Right lobe of liver (tissue), 6 donors: ENCODE measurements around the gene EEF1AKMT1. TPM values are rescaled to one million over a fixed set of nuclear protein-coding genes. Genes with fewer than 3 reads are reported as not detected.

ENCODE experiments used
- ATAC-seq, 4 donors: fragments of 200-7000 bp; cut with Tn5 transposase; one replicate each; pipeline ENCODE4 v1.9.1; 2020; ENCODE audit warnings: mild to moderate bottlenecking in 4 of 4, moderate library complexity in 4 of 4
- DNase-seq, 3 donors: peaks; one replicate each; pipeline ENCODE4 v3.0.0-alpha.2; 2020
- H3K27ac ChIP-seq, 3 donors: fragments of 200-600 bp; one replicate each; pipeline ENCODE4 v1.8.0; 2022
- H3K27me3 ChIP-seq, 2 donors: fragments of 200-600 bp; one replicate each; pipeline ENCODE4 v1.8.0; 2022
- H3K36me3 ChIP-seq, 4 donors: fragments of 200-600 bp; sonication (generic) in 1 of 4; one replicate each; pipeline versions ENCODE4 v1.5.1 to v1.8.0; 2017 to 2022; ENCODE audit warnings: control low read depth in 1 of 4
- H3K4me1 ChIP-seq, 4 donors: fragments of 200-600 bp; sonication (generic) in 1 of 4; one replicate each; pipeline versions ENCODE4 v1.5.1 to v1.8.0; 2017 to 2022; ENCODE audit warnings: control low read depth in 1 of 4
- H3K4me3 ChIP-seq, 3 donors: fragments of 200-600 bp; one replicate each; pipeline ENCODE4 v1.8.0; 2022
- H3K9me3 ChIP-seq, 4 donors: fragments of 200-600 bp; sonication (generic) in 1 of 4; one replicate each; pipeline versions ENCODE4 v1.5.1 to v1.8.0; 2017 to 2022; ENCODE audit warnings: control low read depth in 1 of 4
- CTCF ChIP-seq, 4 donors: fragments of 200-600 bp in 3 of 4; fragments of 450-650 bp in 1 of 4; IDR thresholded peaks; one replicate each; pipeline versions ENCODE4 v1.5.1 to v1.8.0; 2016 to 2022; ENCODE audit warnings: antibody characterized with exemption in 4 of 4, mild to moderate bottlenecking in 2 of 4
- POLR2A ChIP-seq: fragments of 450-650 bp; IDR thresholded peaks from one replicate; pipeline ENCODE4 v1.6.1; 2017; ENCODE audit warnings: antibody characterized with exemption, mild to moderate bottlenecking
- WGBS: methylation state at CpG from one replicate; pipeline ENCODE4 v1.1.6; 2018; ENCODE audit warnings: low coverage, low lambda C conversion rate; ENCODE audit not compliant: insufficient coverage; ENCODE audit errors: missing lambda C conversion rate; 5-methylcytosine and 5-hydroxymethylcytosine counted together
- intact Hi-C, 2 donors: fragments of 100-400 bp; cut with DNase I; formaldehyde crosslinking; loops; one replicate each; pipeline versions ENCODE4 v1.11.2 to v1.14.1; 2022
- total RNA-seq, 6 experiments: library from RNA; depleted of rRNA in 2 of 6; stranded (reverse); fragments of >200 nt in 2 of 6; fragmentation: NEBNext Ultra II Directional in 3 of 6; extraction: Animal tissue kit (Norgen Biotek cat#: 25700) in 3 of 6; gene quantifications; one replicate each; pipeline versions ENCODE4 v1.1.0 to v1.2.4, GENCODE V29; 2016 to 2023
- donor health status: DM: no; HTN: yes; CAD: no.
- donor health status: DM: no; HTN: no; CAD: no.
- donor health status: DM: no; HTN: no; CAD: no.
- donor health status: DM: no; HTN: yes; CAD: no.
- donor health status: DM: no; HTN: yes; CAD: no.

Gene EEF1AKMT1
- total RNA-seq, 6 experiments from 2014 or later, result 5.5 to 10.3 (median 6.3) TPM

GRCh38 chr13:20713014-20713376 is 60.8 kb downstream of the EEF1AKMT1 start:
- TF ChIP-seq POLR2A (no peak), CTCF (IDR thresholded peaks at IDR 0.05) (no peak)
- no peaks in the 10 kb centered on the region for H3K27me3 ChIP-seq
- no peaks in the 10 kb centered on the region for H3K9me3 ChIP-seq
- H3K36me3 ChIP-seq, result no peaks in the 10 kb centered on the region
- H3K4me1 ChIP-seq, result peaks cover 0 to 19% (median 0%) of the 10 kb centered on the region in 4 donors
- H3K27ac ChIP-seq, result no peak overlapping the region
- intact Hi-C loops, result loop anchor here (10.0 kb wide), 3 partner anchors 102 to 212 kb away; no protein-coding TSS in a partner anchor
- no peak overlapping the region for H3K4me3 ChIP-seq
- 37% methylated on average over 11 of the region's 11 CpGs for WGBS
- DNase-seq (no peak), ATAC-seq (no peak)

GRCh38 chr13:20711301-20712044 is 62.3 kb downstream of the EEF1AKMT1 start:
- Histone ChIP-seq H3K4me3 (no peak overlapping the region), H3K9me3 (no peaks in the 10 kb centered on the region), H3K27ac (no peak overlapping the region), H3K4me1 (peaks cover 0 to 19% (median 0%) of the 10 kb centered on the region in 4 donors), H3K27me3 (no peaks in the 10 kb centered on the region), H3K36me3 (no peaks in the 10 kb centered on the region)
- ATAC-seq (no peak), DNase-seq (no peak)
- intact Hi-C loops, result loop anchor here (10.0 kb wide), 3 partner anchors 103 to 213 kb away; no protein-coding TSS in a partner anchor
- TF ChIP-seq CTCF (IDR thresholded peaks at IDR 0.05) (peak in 2 of 4 donors; percentile 6 to 7), POLR2A (no peak)
- 60% methylated on average over 7 of the region's 13 CpGs for WGBS

- intact Hi-C loops, result loop anchor here (10.0 kb wide), 4 partner anchors 105 to 215 kb away; no protein-coding TSS in a partner anchor
- H3K27me3 ChIP-seq, result no peaks in the 10 kb centered on the region
Observed at GRCh38 chr13:20709782-20710181, 64.0 kb downstream of the EEF1AKMT1 start.

GRCh38 chr13:20709369-20709768 is 64.4 kb downstream of the EEF1AKMT1 start:
- intact Hi-C loops, result loop anchor here in 1 of 2 donors (10.0 kb wide), 1 partner anchor 215 kb away; no protein-coding TSS in a partner anchor
- H3K36me3 ChIP-seq, result no peaks in the 10 kb centered on the region
- no peak for DNase-seq
- no peaks in the 10 kb centered on the region for H3K27me3 ChIP-seq
- peaks cover 0 to 12% (median 0%) of the 10 kb centered on the region in 4 donors for H3K4me1 ChIP-seq
- no peaks in the 10 kb centered on the region for H3K9me3 ChIP-seq
- TF ChIP-seq POLR2A (no peak), CTCF (IDR thresholded peaks at IDR 0.05) (no peak)
- H3K4me3 ChIP-seq, result no peak overlapping the region
- 80% methylated on average over 8 of the region's 8 CpGs for WGBS
- H3K27ac ChIP-seq, result no peak overlapping the region
- no peak for ATAC-seq

More at GRCh38 chr13:20709782-20710181, 64.0 kb downstream of the EEF1AKMT1 start:
- 41% methylated on average over 4 of the region's 4 CpGs for WGBS
- ATAC-seq, result no peak
- Histone ChIP-seq H3K4me1 (peaks cover 0 to 15% (median 0%) of the 10 kb centered on the region in 4 donors), H3K36me3 (no peaks in the 10 kb centered on the region), H3K9me3 (no peaks in the 10 kb centered on the region), H3K4me3 (no peak overlapping the region), H3K27ac (no peak overlapping the region)
- no peak for DNase-seq
- TF ChIP-seq POLR2A, result no peak
- TF ChIP-seq CTCF (IDR thresholded peaks at IDR 0.05), result no peak
